ENCODE measurements around the gene KRT82. TPM values are rescaled to one million over a fixed set of nuclear protein-coding genes. Genes with fewer than 3 reads are reported as not detected.
"Not testable (repeated sequence)": the region's sequence is repeated elsewhere in the genome, so short reads cannot be mapped to it uniquely, and the experiment has no call there.

KRT82 gene
- total RNA-seq, 1 experiment from 2014 or later: not detected

GRCh38 chr12:52349196-52349595, 56.9 kb downstream of the KRT82 start:
- no peak for DNase-seq (ENCODE audit: unreplicated experiment)
- POLR2A ChIA-PET: interaction anchor here (1.2 kb wide), 1 partner anchor 12 kb away, joined by 3 read pairs; no protein-coding TSS in a partner anchor
- intact Hi-C loops (cut with micrococcal nuclease): no loop called here
- H3K9me3 Mint-ChIP-seq (ENCODE audit: unreplicated experiment): no peaks in the 10 kb centered on the region
- H3K4me1 Mint-ChIP-seq (ENCODE audit: insufficient read depth, unreplicated experiment): peaks cover 13% of the 10 kb centered on the region
- BruUV-seq (replicated peaks): no TSS peak
- CTCF ChIA-PET: interaction anchor here (1.1 to 2.2 kb wide), 3 partner anchors 22 to 123 kb away, joined by 3 to 6 read pairs (median 3); no protein-coding TSS in a partner anchor
- H3K27me3 Mint-ChIP-seq (ENCODE audit: insufficient read depth, unreplicated experiment): peaks cover 16% of the 10 kb centered on the region
- no peaks in the 10 kb centered on the region for H3K36me3 Mint-ChIP-seq (ENCODE audit: insufficient read depth, unreplicated experiment)
- H3K27ac Mint-ChIP-seq (ENCODE audit: low read depth, unreplicated experiment): no peak overlapping the region
- TF ChIP-seq CTCF (IDR thresholded peaks at IDR 0.05; ENCODE audit: unreplicated experiment): no peak
- no peak overlapping the region for H3K4me3 Mint-ChIP-seq (ENCODE audit: unreplicated experiment)

- no TSS peak for BruUV-seq (replicated peaks)
- DNase-seq (ENCODE audit: unreplicated experiment): no peak
- Mint-ChIP-seq H3K4me1 (ENCODE audit: insufficient read depth, unreplicated experiment) (peaks cover 13% of the 10 kb centered on the region), H3K27me3 (ENCODE audit: insufficient read depth, unreplicated experiment) (peaks cover 12% of the 10 kb centered on the region), H3K9me3 (ENCODE audit: unreplicated experiment) (no peaks in the 10 kb centered on the region), H3K36me3 (ENCODE audit: insufficient read depth, unreplicated experiment) (no peaks in the 10 kb centered on the region), H3K27ac (ENCODE audit: low read depth, unreplicated experiment) (no peak overlapping the region), H3K4me3 (ENCODE audit: unreplicated experiment) (no peak overlapping the region)
- POLR2A ChIA-PET: interaction anchor here (0.8 to 0.9 kb wide), 3 partner anchors 9 to 114 kb away, joined by 3 read pairs; no protein-coding TSS in a partner anchor
- TF ChIP-seq CTCF (IDR thresholded peaks at IDR 0.05; ENCODE audit: unreplicated experiment): no peak
- CTCF ChIA-PET: interaction anchor here (0.6 to 2.2 kb wide), 4 partner anchors 8 to 531 kb away, joined by 3 to 6 read pairs (median 3); no protein-coding TSS in a partner anchor
- intact Hi-C loops (cut with micrococcal nuclease): no loop called here
Observed at GRCh38 chr12:52347551-52348510, 58.3 kb downstream of the KRT82 start.

GRCh38 chr12:52347016-52347415, 59.1 kb downstream of the KRT82 start:
- BruUV-seq (replicated peaks): no TSS peak
- Mint-ChIP-seq H3K4me1 (ENCODE audit: insufficient read depth, unreplicated experiment) (peaks cover 13% of the 10 kb centered on the region), H3K27ac (ENCODE audit: low read depth, unreplicated experiment) (no peak overlapping the region), H3K36me3 (ENCODE audit: insufficient read depth, unreplicated experiment) (no peaks in the 10 kb centered on the region), H3K9me3 (ENCODE audit: unreplicated experiment) (no peaks in the 10 kb centered on the region), H3K27me3 (ENCODE audit: insufficient read depth, unreplicated experiment) (peaks cover 3% of the 10 kb centered on the region), H3K4me3 (ENCODE audit: unreplicated experiment) (no peak overlapping the region)
- ChIA-PET POLR2A (interaction anchor here (0.8 kb wide), 1 partner anchor 69 kb away, joined by 3 read pairs; no protein-coding TSS in a partner anchor), CTCF (interaction anchor here (1.2 to 1.3 kb wide), 2 partner anchors 8 to 19 kb away, joined by 3 read pairs; no protein-coding TSS in a partner anchor)
- TF ChIP-seq CTCF (IDR thresholded peaks at IDR 0.05; ENCODE audit: unreplicated experiment): no peak
- DNase-seq (ENCODE audit: unreplicated experiment): no peak
- intact Hi-C loops (cut with micrococcal nuclease): no loop called here

DNA sequence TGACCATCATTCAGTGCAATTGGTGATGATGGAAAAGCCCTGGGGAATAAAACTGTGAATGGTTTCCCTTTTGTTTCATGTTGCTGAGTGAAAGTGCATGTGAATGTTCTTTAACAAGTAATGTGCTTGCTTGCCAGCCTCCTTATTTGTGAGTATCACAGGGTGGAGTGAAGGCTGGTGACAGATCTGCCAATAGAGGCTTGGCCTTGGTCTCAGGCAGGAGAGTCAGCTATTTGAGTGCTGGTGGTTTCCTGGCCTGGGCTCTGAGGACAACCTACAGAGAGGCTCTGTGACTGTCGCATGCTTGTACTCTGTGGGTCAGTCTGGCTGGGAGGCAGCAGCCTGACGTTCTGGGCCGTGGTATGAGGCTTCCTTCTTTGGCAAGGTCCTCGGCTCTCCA, 59.5 kb downstream of the KRT82 start:
- H3K4me1 Mint-ChIP-seq (ENCODE audit: insufficient read depth, unreplicated experiment): peaks cover 13% of the 10 kb centered on the region
- no peak for TF ChIP-seq CTCF (IDR thresholded peaks at IDR 0.05; ENCODE audit: unreplicated experiment)
- no peak overlapping the region for H3K27ac Mint-ChIP-seq (ENCODE audit: low read depth, unreplicated experiment)
- ChIA-PET POLR2A (interaction anchor here (0.9 kb wide), 1 partner anchor 10 kb away, joined by 3 read pairs; no protein-coding TSS in a partner anchor), CTCF (interaction anchor here (0.6 to 1.3 kb wide), 6 partner anchors 9 to 439 kb away, joined by 3 to 4 read pairs (median 3); partner anchors contain the start of gene ACVRL1)
- intact Hi-C loops (cut with micrococcal nuclease): no loop called here
- DNase-seq (ENCODE audit: unreplicated experiment): no peak
- BruUV-seq (replicated peaks): no TSS peak
- no peak overlapping the region for H3K4me3 Mint-ChIP-seq (ENCODE audit: unreplicated experiment)
- no peaks in the 10 kb centered on the region for H3K36me3 Mint-ChIP-seq (ENCODE audit: insufficient read depth, unreplicated experiment)
- H3K9me3 Mint-ChIP-seq (ENCODE audit: unreplicated experiment): no peaks in the 10 kb centered on the region
- no peaks in the 10 kb centered on the region for H3K27me3 Mint-ChIP-seq (ENCODE audit: insufficient read depth, unreplicated experiment)

DNA sequence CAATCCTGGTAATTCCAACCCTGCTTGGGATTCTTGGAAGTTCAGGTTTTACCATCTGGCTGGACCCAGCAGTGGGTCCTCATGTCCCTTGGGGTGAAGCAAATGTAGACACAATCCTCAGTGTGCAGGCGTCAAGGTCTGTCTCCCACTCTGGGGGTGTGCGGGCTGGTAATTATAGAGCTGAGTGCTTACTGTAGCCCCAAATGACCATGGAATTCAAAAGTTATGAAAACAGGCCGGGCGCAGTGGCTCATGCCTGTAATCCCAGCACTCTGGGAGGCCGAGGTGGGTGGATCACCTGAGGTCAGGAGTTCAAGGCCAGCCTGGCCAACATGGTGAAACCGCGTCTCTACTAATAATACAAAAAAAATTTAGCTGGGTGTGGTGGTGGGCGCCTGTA, 61.1 kb downstream of the KRT82 start:
- POLR2A ChIA-PET: interaction anchor here (1.5 kb wide), 2 partner anchors 12 to 24 kb away, joined by 3 read pairs; no protein-coding TSS in a partner anchor
- peaks cover 13% of the 10 kb centered on the region for H3K4me1 Mint-ChIP-seq (ENCODE audit: insufficient read depth, unreplicated experiment)
- DNase-seq (ENCODE audit: unreplicated experiment); H3K9me3 Mint-ChIP-seq (ENCODE audit: unreplicated experiment); BruUV-seq (replicated peaks); H3K27ac Mint-ChIP-seq (ENCODE audit: low read depth, unreplicated experiment); H3K4me3 Mint-ChIP-seq (ENCODE audit: unreplicated experiment); H3K36me3 Mint-ChIP-seq (ENCODE audit: insufficient read depth, unreplicated experiment); H3K27me3 Mint-ChIP-seq (ENCODE audit: insufficient read depth, unreplicated experiment); intact Hi-C loops (cut with micrococcal nuclease): not testable (repeated sequence)
- CTCF ChIA-PET: interaction anchor here (0.6 to 2.2 kb wide), 6 partner anchors 14 to 636 kb away, joined by 3 to 15 read pairs (median 4); no protein-coding TSS in a partner anchor

Measured in MCF 10A (cell line).